Neural cell (in vitro differentiated cells): Measurements from ENCODE around the gene DRAM2.

ENCODE experiments used
- MXI1 ChIP-seq: fragments of 450-650 bp; conservative IDR thresholded peaks from 2 replicates; pipeline ENCODE4 v1.6.1; 2014; ENCODE audit warnings: antibody characterized with exemption, mild to moderate bottlenecking; ENCODE audit not compliant: poor library complexity, severe bottlenecking
- POLR2AphosphoS5 ChIP-seq: IDR thresholded peaks from 2 replicates; pipeline ENCODE4 v1.6.1; 2012
- SMC3 ChIP-seq: fragments of 450-650 bp; conservative IDR thresholded peaks from 2 replicates; pipeline ENCODE4 v1.6.1; 2014; ENCODE audit warnings: antibody characterized with exemption, mild to moderate bottlenecking, moderate library complexity; ENCODE audit not compliant: poor library complexity
- TF ChIP-seq, protein P1 (sequence below): fragments of 450-650 bp; IDR thresholded peaks from 2 replicates; pipeline ENCODE4 v1.5.1; 2014; ENCODE audit warnings: antibody characterized with exemption, mild to moderate bottlenecking, moderate library complexity; ENCODE audit not compliant: poor library complexity, severe bottlenecking

DNA sequence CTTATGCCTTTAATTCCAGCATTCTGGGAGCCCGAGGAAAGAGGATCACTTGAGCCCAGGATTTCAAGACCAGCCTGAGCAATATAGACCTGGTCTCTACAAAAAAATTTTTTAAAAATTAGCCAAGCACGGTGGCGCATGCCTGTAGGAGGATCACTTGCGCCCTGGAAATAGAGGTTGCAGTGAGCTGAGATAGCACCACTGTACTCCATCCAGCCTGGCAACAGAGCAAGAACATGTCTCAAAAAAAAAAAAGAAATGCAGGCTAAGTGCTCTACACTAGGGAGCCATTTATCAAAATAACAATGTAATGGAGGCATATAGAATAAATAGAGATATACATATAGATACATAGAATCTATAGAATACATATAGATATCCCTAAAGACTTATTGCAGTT lies 23.5 kb upstream of the DRAM2 start:
- TF ChIP-seq, protein P1, sequence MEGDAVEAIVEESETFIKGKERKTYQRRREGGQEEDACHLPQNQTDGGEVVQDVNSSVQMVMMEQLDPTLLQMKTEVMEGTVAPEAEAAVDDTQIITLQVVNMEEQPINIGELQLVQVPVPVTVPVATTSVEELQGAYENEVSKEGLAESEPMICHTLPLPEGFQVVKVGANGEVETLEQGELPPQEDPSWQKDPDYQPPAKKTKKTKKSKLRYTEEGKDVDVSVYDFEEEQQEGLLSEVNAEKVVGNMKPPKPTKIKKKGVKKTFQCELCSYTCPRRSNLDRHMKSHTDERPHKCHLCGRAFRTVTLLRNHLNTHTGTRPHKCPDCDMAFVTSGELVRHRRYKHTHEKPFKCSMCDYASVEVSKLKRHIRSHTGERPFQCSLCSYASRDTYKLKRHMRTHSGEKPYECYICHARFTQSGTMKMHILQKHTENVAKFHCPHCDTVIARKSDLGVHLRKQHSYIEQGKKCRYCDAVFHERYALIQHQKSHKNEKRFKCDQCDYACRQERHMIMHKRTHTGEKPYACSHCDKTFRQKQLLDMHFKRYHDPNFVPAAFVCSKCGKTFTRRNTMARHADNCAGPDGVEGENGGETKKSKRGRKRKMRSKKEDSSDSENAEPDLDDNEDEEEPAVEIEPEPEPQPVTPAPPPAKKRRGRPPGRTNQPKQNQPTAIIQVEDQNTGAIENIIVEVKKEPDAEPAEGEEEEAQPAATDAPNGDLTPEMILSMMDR, result no peak
- TF ChIP-seq POLR2AphosphoS5 (no peak), SMC3 (no peak), MXI1 (no peak)
